Sigmoid colon (tissue), 4 donors: ENCODE measurements around the gene KDM7A.

Experiments
- CTCF ChIP-seq, 4 experiments: fragments of 450-650 bp in 3 of 4; fragments of 200-600 bp in 1 of 4; IDR thresholded peaks; one replicate each; pipeline ENCODE4 v1.5.1; 2016 to 2019; ENCODE audit warnings: antibody characterized with exemption in 4 of 4, mild to moderate bottlenecking in 3 of 4, moderate library complexity in 2 of 4
- EP300 ChIP-seq, 4 donors: sonication (generic); formaldehyde crosslinking; IDR thresholded peaks; one replicate each; pipeline ENCODE4 v1.6.1; 2017; ENCODE audit warnings: antibody characterized with exemption in 4 of 4
- POLR2A ChIP-seq, 2 donors: fragments of 450-650 bp; IDR thresholded peaks; one replicate each; pipeline ENCODE4 v1.6.1; 2016; ENCODE audit warnings: antibody characterized with exemption in 2 of 2, mild to moderate bottlenecking in 2 of 2, moderate library complexity in 2 of 2
- POLR2AphosphoS5 ChIP-seq, 4 donors: sonication (generic); formaldehyde crosslinking; IDR thresholded peaks; one replicate each; pipeline ENCODE4 v1.6.1; 2017; ENCODE audit warnings: antibody characterized with exemption in 4 of 4

DNA sequence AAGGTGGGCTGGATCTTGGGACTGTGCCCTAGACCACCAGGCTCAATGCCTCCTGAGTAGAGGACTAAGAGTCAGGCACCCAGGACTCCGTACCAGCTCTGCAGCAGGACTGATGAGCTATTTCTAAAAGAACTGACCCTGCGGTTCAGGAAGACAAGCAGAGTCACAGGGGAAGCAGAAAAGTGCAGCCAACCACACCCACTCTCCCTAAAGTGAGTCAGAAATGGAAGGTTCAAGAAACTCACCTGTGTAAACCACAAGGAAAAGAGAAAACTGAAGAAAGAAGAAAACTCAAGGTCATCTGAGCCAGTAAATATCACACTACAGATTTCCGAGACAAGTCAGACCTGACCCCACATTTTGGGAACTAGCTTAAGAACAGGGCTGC is 116.5 kb downstream of the KDM7A start:
- no peak for TF ChIP-seq POLR2A (IDR thresholded peaks at IDR 0.05)
- TF ChIP-seq CTCF (IDR thresholded peaks at IDR 0.05): no peak
- no peak for TF ChIP-seq EP300 (IDR thresholded peaks at IDR 0.05)
- TF ChIP-seq POLR2AphosphoS5 (IDR thresholded peaks at IDR 0.05): no peak
